DND-41 (cell line): ENCODE results near the gene SERINC5.
A peak's percentile ranks its signal among the peaks of the same experiment; 100 is the strongest.

ENCODE experiments used
- ATAC-seq: fragments of 200-7000 bp; cut with Tn5 transposase; 3 replicates; pipeline ENCODE4 v1.9.1; 2021; ENCODE audit warnings: low read depth; ENCODE audit not compliant: insufficient read depth
- DNase-seq: peaks from one replicate; pipeline ENCODE4 v3.0.0-alpha.2; 2020
- H2AFZ ChIP-seq: 2 replicates; pipeline ENCODE4 v1.6.0; 2012; ENCODE audit warnings: low read depth, low read length
- H3K27ac ChIP-seq: 2 replicates; pipeline ENCODE4 v1.5.1; 2012; ENCODE audit warnings: low read length, inconsistent platforms
- H3K27me3 ChIP-seq: fragments of 200-600 bp; sonication (generic); 2 replicates; pipeline ENCODE4 v1.6.0; 2012; ENCODE audit warnings: low read length, mild to moderate bottlenecking, inconsistent platforms; ENCODE audit not compliant: insufficient read depth, poor library complexity
- H3K36me3 ChIP-seq: 2 replicates; pipeline ENCODE4 v1.5.1; 2012; ENCODE audit warnings: low read length, inconsistent platforms; ENCODE audit not compliant: insufficient read depth
- H3K4me1 ChIP-seq: 2 replicates; pipeline ENCODE4 v1.5.1; 2012; ENCODE audit warnings: mild to moderate bottlenecking, low read length; ENCODE audit not compliant: insufficient read depth
- H3K4me2 ChIP-seq: 2 replicates; pipeline ENCODE4 v1.6.0; 2012; ENCODE audit warnings: mild to moderate bottlenecking, moderate library complexity, low read length, inconsistent platforms; ENCODE audit not compliant: insufficient read depth
- H3K4me3 ChIP-seq, 2 experiments: fragments of 200-600 bp in 1 of 2; shearing (Covaris generic) in 1 of 2; 2 replicates each; pipeline ENCODE4 v1.5.1; 2012 to 2016; ENCODE audit warnings: inconsistent platforms in 2 of 2, low read length in 2 of 2, mild to moderate bottlenecking in 2 of 2, low read depth in 1 of 2, moderate library complexity in 1 of 2
- H3K79me2 ChIP-seq: 2 replicates; pipeline ENCODE4 v1.6.0; 2012; ENCODE audit warnings: low read length, inconsistent platforms; ENCODE audit not compliant: insufficient read depth
- H3K9ac ChIP-seq: 2 replicates; pipeline ENCODE4 v1.6.0; 2012; ENCODE audit warnings: low read depth, mild to moderate bottlenecking, inconsistent platforms, low read length, moderate library complexity
- H3K9me3 ChIP-seq: 2 replicates; pipeline ENCODE4 v1.5.1; 2012; ENCODE audit warnings: low read length, moderate library complexity, mild to moderate bottlenecking, inconsistent platforms; ENCODE audit not compliant: insufficient read depth, severe bottlenecking
- H4K20me1 ChIP-seq: 2 replicates; pipeline ENCODE4 v1.6.0; 2012; ENCODE audit warnings: low read length; ENCODE audit not compliant: insufficient read depth
- CTCF ChIP-seq: IDR thresholded peaks from 2 replicates; pipeline ENCODE4 v1.5.1; 2012; ENCODE audit warnings: borderline replicate concordance, low read length, moderate library complexity, mild to moderate bottlenecking; ENCODE audit not compliant: poor library complexity, severe bottlenecking; ENCODE audit errors: extremely low read depth
- EZH2 ChIP-seq: IDR thresholded peaks from 3 replicates; pipeline ENCODE4 v1.6.1; 2012; ENCODE audit warnings: borderline replicate concordance, low read depth, mild to moderate bottlenecking, moderate library complexity, low read length, inconsistent platforms; ENCODE audit not compliant: severe bottlenecking

SERINC5 gene

GRCh38 chr5:80069918-80070318 is 185.9 kb downstream of the SERINC5 start:
- ATAC-seq (peak; percentile 52; the same call in 2 of the 3 replicates), DNase-seq (no peak)
- Histone ChIP-seq H3K79me2 (no peaks in the 10 kb centered on the region), H3K27me3 (no peaks in the 10 kb centered on the region), H4K20me1 (no peaks in the 10 kb centered on the region), H3K9me3 (no peaks in the 10 kb centered on the region), H3K4me2 (no peak overlapping the region), H3K27ac (no peak overlapping the region), H3K4me1 (no peaks in the 10 kb centered on the region), H3K36me3 (no peaks in the 10 kb centered on the region), H3K4me3 (no peak overlapping the region), H2AFZ (no peak overlapping the region), H3K9ac (no peak overlapping the region)
- TF ChIP-seq EZH2, result no peak
- TF ChIP-seq CTCF, result no peak

- Histone ChIP-seq H3K27me3 (no peaks in the 10 kb centered on the region), H2AFZ (no peak overlapping the region), H3K9me3 (no peaks in the 10 kb centered on the region), H3K27ac (no peak overlapping the region), H3K36me3 (no peaks in the 10 kb centered on the region), H3K79me2 (no peaks in the 10 kb centered on the region), H3K4me3 (no peak overlapping the region), H4K20me1 (no peaks in the 10 kb centered on the region), H3K9ac (no peak overlapping the region), H3K4me1 (no peaks in the 10 kb centered on the region), H3K4me2 (no peak overlapping the region)
- TF ChIP-seq CTCF (no peak), EZH2 (no peak)
- ATAC-seq, result no peak
- no peak for DNase-seq
Observed at GRCh38 chr5:80069251-80069800, 186.5 kb downstream of the SERINC5 start.

- no peak overlapping the region for H3K4me2 ChIP-seq
- DNase-seq, result no peak
Observed at GRCh38 chr5:80068775-80069174, 187.1 kb downstream of the SERINC5 start.

GRCh38 chr5:80068246-80068636 is 187.6 kb downstream of the SERINC5 start:
- H3K4me3 ChIP-seq, result no peak overlapping the region
- H2AFZ ChIP-seq, result no peak overlapping the region
- DNase-seq (no peak), ATAC-seq (no peak)
- H3K27me3 ChIP-seq, result no peaks in the 10 kb centered on the region
- no peaks in the 10 kb centered on the region for H3K4me1 ChIP-seq
- no peaks in the 10 kb centered on the region for H3K9me3 ChIP-seq
- H3K27ac ChIP-seq, result no peak overlapping the region
- no peaks in the 10 kb centered on the region for H4K20me1 ChIP-seq
- no peak overlapping the region for H3K9ac ChIP-seq
- H3K79me2 ChIP-seq, result no peaks in the 10 kb centered on the region
- TF ChIP-seq EZH2 (no peak), CTCF (no peak)
- H3K36me3 ChIP-seq, result no peaks in the 10 kb centered on the region
- H3K4me2 ChIP-seq, result no peak overlapping the region

More at GRCh38 chr5:80068775-80069174, 187.1 kb downstream of the SERINC5 start:
- TF ChIP-seq EZH2, result no peak
- Histone ChIP-seq H3K4me3 (no peak overlapping the region), H3K79me2 (no peaks in the 10 kb centered on the region), H2AFZ (no peak overlapping the region), H4K20me1 (no peaks in the 10 kb centered on the region), H3K4me1 (no peaks in the 10 kb centered on the region), H3K9me3 (no peaks in the 10 kb centered on the region), H3K9ac (no peak overlapping the region), H3K27ac (no peak overlapping the region), H3K36me3 (no peaks in the 10 kb centered on the region), H3K27me3 (no peaks in the 10 kb centered on the region)
- ATAC-seq, result no peak
